Endothelial cell of umbilical vein (primary cell): ENCODE measurements around the gene WDR93. TPM values are rescaled to one million over a fixed set of nuclear protein-coding genes. Genes with fewer than 3 reads are reported as not detected.

Source experiments
- BruUV-seq: library from RNA; stranded (reverse); fragments of 400-500 nt; replicated peaks from 2 replicates; lab custom pipeline; 2021; lab: Mats Ljungman, UMichigan
- CTCF ChIA-PET: fragments of 300-600, 350-600 bp; sonication (Branson Sonifier 250); formaldehyde crosslinking; loops from one replicate; lab custom pipeline; 2021; ENCODE audit warnings: antibody characterized with exemption, inconsistent platforms; lab: Charles Lee
- POLR2A ChIA-PET: fragments of 300-600, 350-600 bp; sonication (Branson Sonifier 250); formaldehyde crosslinking; loops from one replicate; lab custom pipeline; 2021; ENCODE audit warnings: antibody characterized with exemption, inconsistent platforms; lab: Charles Lee
- DNase-seq: peaks from one replicate; pipeline ENCODE4 v3.0.0-alpha.2; 2011; ENCODE audit warnings: low read depth, low spot score
- FAIRE-seq: peaks from 2 replicates; lab custom pipeline; 2011; peaks lifted over from hg19 to GRCh38; lab: Jason Lieb, UNC
- H2AFZ ChIP-seq: 2 replicates; pipeline ENCODE4 v1.6.0; 2012; ENCODE audit warnings: low read depth, low read length, control low read depth, inconsistent platforms
- H3K27ac ChIP-seq: 2 replicates; pipeline ENCODE4 v1.5.1; 2011; ENCODE audit warnings: low read depth, mild to moderate bottlenecking, control low read depth, low read length, moderate library complexity; ENCODE audit not compliant: insufficient read depth
- H3K27me3 ChIP-seq, 2 experiments: 2 replicates each; pipeline versions ENCODE4 v1.6.0 to v1.6.1; 2011; ENCODE audit warnings: low read length in 2 of 2, mixed read lengths in 1 of 2; ENCODE audit not compliant: control insufficient read depth in 2 of 2, insufficient read depth in 2 of 2
- H3K36me3 ChIP-seq, 2 experiments: 2 replicates in 1 of 2; 3 replicates in 1 of 2; pipeline ENCODE4 v1.5.1; 2011; ENCODE audit warnings: low read length in 2 of 2, mild to moderate bottlenecking in 1 of 2, moderate library complexity in 1 of 2; ENCODE audit not compliant: control insufficient read depth in 2 of 2, insufficient read depth in 2 of 2; ENCODE audit errors: extremely low read depth in 1 of 2
- H3K4me1 ChIP-seq: 3 replicates; pipeline ENCODE4 v1.5.1; 2011; ENCODE audit warnings: mild to moderate bottlenecking, low read length; ENCODE audit not compliant: control insufficient read depth, insufficient read depth; ENCODE audit errors: extremely low read depth
- H3K4me2 ChIP-seq: 2 replicates; pipeline ENCODE4 v1.6.1; 2011; ENCODE audit warnings: low read length, control low read depth, mixed read lengths; ENCODE audit not compliant: insufficient read depth
- H3K4me3 ChIP-seq, 3 experiments: fragments of 200-600 bp in 1 of 3; sonication (generic), shearing (Covaris generic) in 1 of 3; replicated peaks in 1 of 3; 2 replicates each; pipeline ENCODE4 v1.5.1; 2011 to 2016; ENCODE audit warnings: control low read depth in 3 of 3, low read length in 3 of 3, mild to moderate bottlenecking in 2 of 3, inconsistent platforms in 1 of 3, low read depth in 1 of 3, moderate library complexity in 1 of 3; ENCODE audit not compliant: insufficient read depth in 1 of 3
- H3K79me2 ChIP-seq: 2 replicates; pipeline ENCODE4 v1.6.0; 2012; ENCODE audit warnings: low read length, inconsistent platforms; ENCODE audit not compliant: control insufficient read depth, insufficient read depth
- H3K9ac ChIP-seq: replicated peaks from 2 replicates; pipeline ENCODE3; 2011; ENCODE audit warnings: low read length, control low read depth; ENCODE audit not compliant: insufficient read depth; ENCODE audit errors: extremely low read depth
- H3K9me1 ChIP-seq: replicated peaks from 3 replicates; pipeline ENCODE4 v1.6.0; 2011; ENCODE audit warnings: mild to moderate bottlenecking, low read length; ENCODE audit not compliant: control insufficient read depth, insufficient read depth; ENCODE audit errors: extremely low read depth
- H3K9me3 ChIP-seq: replicated peaks from 2 replicates; pipeline ENCODE4 v1.5.1; 2012; ENCODE audit warnings: low read length, inconsistent platforms; ENCODE audit not compliant: control insufficient read depth, insufficient read depth
- H4K20me1 ChIP-seq: replicated peaks from 2 replicates; pipeline ENCODE3; 2011; ENCODE audit warnings: mild to moderate bottlenecking, low read length; ENCODE audit not compliant: control insufficient read depth, insufficient read depth; ENCODE audit errors: extremely low read depth
- CTCF ChIP-seq, 2 donors: IDR thresholded peaks; 1 replicate in 1 of 2; 2 replicates in 1 of 2; pipeline ENCODE4 v1.5.1; 2011; ENCODE audit warnings: low read length in 2 of 2, mild to moderate bottlenecking in 2 of 2, moderate library complexity in 2 of 2, control low read depth in 1 of 2, inconsistent platforms in 1 of 2, low read depth in 1 of 2; ENCODE audit not compliant: insufficient read depth in 1 of 2; ENCODE audit errors: extremely low read depth in 1 of 2
- EZH2 ChIP-seq: IDR thresholded peaks from 2 replicates; pipeline ENCODE4 v1.6.1; 2012; ENCODE audit warnings: borderline replicate concordance, low read depth, mild to moderate bottlenecking, moderate library complexity, low read length, inconsistent platforms; ENCODE audit not compliant: severe bottlenecking
- FOS ChIP-seq: IDR thresholded peaks from 2 replicates; pipeline ENCODE4 v1.6.1; 2011; ENCODE audit warnings: mild to moderate bottlenecking, low read length, moderate library complexity, borderline replicate concordance; ENCODE audit not compliant: insufficient read depth
- GATA2 ChIP-seq: IDR thresholded peaks from 2 replicates; pipeline ENCODE4 v1.7.0; 2011; ENCODE audit warnings: low read depth, mild to moderate bottlenecking, moderate library complexity, mixed read lengths, low read length; ENCODE audit not compliant: insufficient read length, insufficient read depth
- JUN ChIP-seq: IDR thresholded peaks from 2 replicates; pipeline ENCODE4 v1.6.1; 2011; ENCODE audit warnings: borderline replicate concordance, low read depth; ENCODE audit not compliant: insufficient read length, insufficient read depth
- MAX ChIP-seq: IDR thresholded peaks from 2 replicates; pipeline ENCODE4 v1.6.1; 2011; ENCODE audit not compliant: insufficient read depth, insufficient read length
- MYC ChIP-seq: IDR thresholded peaks from one replicate; pipeline ENCODE4 v1.6.1; 2011; ENCODE audit warnings: mild to moderate bottlenecking, low read depth, low read length
- POLR2A ChIP-seq: IDR thresholded peaks from 2 replicates; pipeline ENCODE4 v1.6.1; 2012; ENCODE audit warnings: low read depth, mild to moderate bottlenecking, control low read depth, low read length
- POLR2AphosphoS5 ChIP-seq: IDR thresholded peaks from 2 replicates; pipeline ENCODE4 v1.6.1; 2012; ENCODE audit warnings: low read depth, mild to moderate bottlenecking, control low read depth, low read length, moderate library complexity; ENCODE audit not compliant: insufficient read depth
- dilution Hi-C: fragments of 300-500 bp; cut with MboI; formaldehyde crosslinking; loops from one replicate; pipeline ENCODE4 v1.15.0; 2019; ENCODE audit warnings: low sequenced_read_pairs; ENCODE audit not compliant: extremely low pct_ligation_motif_present
- intact Hi-C: fragments of 100-400 bp; cut with micrococcal nuclease; formaldehyde crosslinking; loops from one replicate; pipeline ENCODE4 v1.10.0; 2022
- polyA plus RNA-seq, 4 experiments: library from polyadenylated mRNA; depleted of rRNA in 3 of 4; stranded (reverse) in 3 of 4; unstranded in 1 of 4; fragments of >200 nt; gene quantifications; 2 replicates each; pipeline versions ENCODE4 v1.2.1 to v1.2.3, GENCODE V29; 2011 to 2012; ENCODE audit warnings: missing spikeins in 1 of 4
- total RNA-seq: library from RNA; stranded (reverse); gene quantifications from 2 replicates; pipeline ENCODE4 v1.2.3, GENCODE V29; 2021

The WDR93 gene
- total and polyA plus RNA-seq, 2 donors (not counting 3 experiments of a cell fraction or from before 2014, with no cell fraction given): 0.07 TPM; not detected in 1

- POLR2A ChIA-PET: no interaction called here
- Histone ChIP-seq H3K4me3 (no peak overlapping the region), H3K27me3 (no peaks in the 10 kb centered on the region), H3K36me3 (no peaks in the 10 kb centered on the region), H3K4me1 (no peaks in the 10 kb centered on the region), H3K9ac (no peak overlapping the region), H4K20me1 (no peaks in the 10 kb centered on the region), H3K27ac (no peak overlapping the region), H2AFZ (no peak overlapping the region), H3K9me3 (no peaks in the 10 kb centered on the region), H3K79me2 (no peaks in the 10 kb centered on the region), H3K9me1 (no peaks in the 10 kb centered on the region), H3K4me2 (no peak overlapping the region)
- BruUV-seq: no TSS peak
- TF ChIP-seq POLR2AphosphoS5 (no peak), MYC (no peak), FOS (no peak), CTCF (IDR thresholded peaks at IDR 0.05; ENCODE audit: extremely low read depth in 1 of 2, insufficient read depth in 1 of 2, low read depth in 1 of 2, low read length in 2 of 2) (no peak), JUN (no peak), MAX (no peak), GATA2 (no peak), POLR2A (no peak), EZH2 (no peak)
- intact Hi-C loops (no loop called here), dilution Hi-C loops (no loop called here)
- CTCF ChIA-PET: interaction anchor here (1.0 to 3.6 kb wide), 6 partner anchors 9 to 69 kb away, joined by 4 to 21 read pairs (median 6); no protein-coding TSS in a partner anchor
- no peak for FAIRE-seq
- no peak for DNase-seq
Measured at GRCh38 chr15:89671687-89672086, 18.9 kb upstream of the WDR93 start.
